ENCODE data around the gene NETO2.

- peak; percentile 88 for TF ChIP-seq CTCF (conservative IDR thresholded peaks at IDR 0.05)
- peak; percentile 74 for TF ChIP-seq ZFX (IDR thresholded peaks at IDR 0.05)
Observed at GRCh38 chr16:47142821-47143676, 696 bp downstream of the NETO2 start.
